ENCODE measurements around the gene CSMD2. TPM values are rescaled to one million over a fixed set of nuclear protein-coding genes. Genes with fewer than 3 reads are reported as not detected.

Gene CSMD2
- total and polyA plus RNA-seq, 2 experiments from 2014 or later: 5.3 to 16.6 TPM

DNA sequence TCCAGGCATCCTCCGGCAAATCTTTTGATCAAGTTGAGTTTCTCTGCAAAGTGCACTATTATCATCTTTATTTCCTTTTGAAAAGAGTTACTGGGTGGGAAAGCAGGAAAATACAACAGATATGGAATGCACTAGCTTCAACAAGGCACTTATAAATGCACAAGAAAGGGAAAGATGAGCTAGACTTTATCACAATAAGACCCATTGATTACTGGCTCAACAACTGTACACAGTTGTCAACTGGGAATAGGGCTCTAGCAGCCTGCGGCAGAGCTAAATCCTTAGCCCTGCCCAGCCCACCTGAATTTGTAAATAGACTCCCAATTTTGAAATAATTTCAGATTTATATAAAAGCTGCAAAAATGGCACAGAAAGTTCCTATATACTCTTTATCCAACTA, 111.4 kb downstream of the CSMD2 start:
- peaks cover 3% of the 10 kb centered on the region for H3K27me3 Mint-ChIP-seq (ENCODE audit: insufficient read depth, low read depth, poor library complexity)
- DNase-seq (ENCODE audit: low spot score): no peak
- peaks cover 9% of the 10 kb centered on the region; the same call in 1 of the 2 replicates for H3K4me1 ChIP-seq (ENCODE audit: insufficient read depth)
- peaks cover 8% of the 10 kb centered on the region; the same call in 1 of the 2 replicates for H4K20me1 ChIP-seq (replicated peaks; ENCODE audit: insufficient read depth)
- peaks cover 9% of the 10 kb centered on the region; the same call in 1 of the 3 replicates for H3K9me3 Mint-ChIP-seq
- no peak overlapping the region for H2AFZ ChIP-seq
- no peak overlapping the region for H3K27ac ChIP-seq (ENCODE audit: low read depth)
- no peak overlapping the region for H3K4me2 ChIP-seq
- H3K9me2 ChIP-seq (ENCODE audit: insufficient read depth): no peaks in the 10 kb centered on the region
- peaks cover 31% of the 10 kb centered on the region for H3K36me3 Mint-ChIP-seq (ENCODE audit: low read depth)
- ATAC-seq: no peak
- H3K4me1 Mint-ChIP-seq: peaks cover 27% of the 10 kb centered on the region
- H3K4me3 ChIP-seq: no peak overlapping the region
- H3K27me3 ChIP-seq (ENCODE audit: insufficient read depth): no peaks in the 10 kb centered on the region
- no peak overlapping the region for H3K27ac Mint-ChIP-seq
- no peak overlapping the region for H3K4me3 Mint-ChIP-seq
- H3K79me2 ChIP-seq (replicated peaks; ENCODE audit: insufficient read depth): peaks cover 11% of the 10 kb centered on the region
- no peaks in the 10 kb centered on the region for H3F3A ChIP-seq (replicated peaks; ENCODE audit: low read depth)
- TF ChIP-seq, protein P1, sequence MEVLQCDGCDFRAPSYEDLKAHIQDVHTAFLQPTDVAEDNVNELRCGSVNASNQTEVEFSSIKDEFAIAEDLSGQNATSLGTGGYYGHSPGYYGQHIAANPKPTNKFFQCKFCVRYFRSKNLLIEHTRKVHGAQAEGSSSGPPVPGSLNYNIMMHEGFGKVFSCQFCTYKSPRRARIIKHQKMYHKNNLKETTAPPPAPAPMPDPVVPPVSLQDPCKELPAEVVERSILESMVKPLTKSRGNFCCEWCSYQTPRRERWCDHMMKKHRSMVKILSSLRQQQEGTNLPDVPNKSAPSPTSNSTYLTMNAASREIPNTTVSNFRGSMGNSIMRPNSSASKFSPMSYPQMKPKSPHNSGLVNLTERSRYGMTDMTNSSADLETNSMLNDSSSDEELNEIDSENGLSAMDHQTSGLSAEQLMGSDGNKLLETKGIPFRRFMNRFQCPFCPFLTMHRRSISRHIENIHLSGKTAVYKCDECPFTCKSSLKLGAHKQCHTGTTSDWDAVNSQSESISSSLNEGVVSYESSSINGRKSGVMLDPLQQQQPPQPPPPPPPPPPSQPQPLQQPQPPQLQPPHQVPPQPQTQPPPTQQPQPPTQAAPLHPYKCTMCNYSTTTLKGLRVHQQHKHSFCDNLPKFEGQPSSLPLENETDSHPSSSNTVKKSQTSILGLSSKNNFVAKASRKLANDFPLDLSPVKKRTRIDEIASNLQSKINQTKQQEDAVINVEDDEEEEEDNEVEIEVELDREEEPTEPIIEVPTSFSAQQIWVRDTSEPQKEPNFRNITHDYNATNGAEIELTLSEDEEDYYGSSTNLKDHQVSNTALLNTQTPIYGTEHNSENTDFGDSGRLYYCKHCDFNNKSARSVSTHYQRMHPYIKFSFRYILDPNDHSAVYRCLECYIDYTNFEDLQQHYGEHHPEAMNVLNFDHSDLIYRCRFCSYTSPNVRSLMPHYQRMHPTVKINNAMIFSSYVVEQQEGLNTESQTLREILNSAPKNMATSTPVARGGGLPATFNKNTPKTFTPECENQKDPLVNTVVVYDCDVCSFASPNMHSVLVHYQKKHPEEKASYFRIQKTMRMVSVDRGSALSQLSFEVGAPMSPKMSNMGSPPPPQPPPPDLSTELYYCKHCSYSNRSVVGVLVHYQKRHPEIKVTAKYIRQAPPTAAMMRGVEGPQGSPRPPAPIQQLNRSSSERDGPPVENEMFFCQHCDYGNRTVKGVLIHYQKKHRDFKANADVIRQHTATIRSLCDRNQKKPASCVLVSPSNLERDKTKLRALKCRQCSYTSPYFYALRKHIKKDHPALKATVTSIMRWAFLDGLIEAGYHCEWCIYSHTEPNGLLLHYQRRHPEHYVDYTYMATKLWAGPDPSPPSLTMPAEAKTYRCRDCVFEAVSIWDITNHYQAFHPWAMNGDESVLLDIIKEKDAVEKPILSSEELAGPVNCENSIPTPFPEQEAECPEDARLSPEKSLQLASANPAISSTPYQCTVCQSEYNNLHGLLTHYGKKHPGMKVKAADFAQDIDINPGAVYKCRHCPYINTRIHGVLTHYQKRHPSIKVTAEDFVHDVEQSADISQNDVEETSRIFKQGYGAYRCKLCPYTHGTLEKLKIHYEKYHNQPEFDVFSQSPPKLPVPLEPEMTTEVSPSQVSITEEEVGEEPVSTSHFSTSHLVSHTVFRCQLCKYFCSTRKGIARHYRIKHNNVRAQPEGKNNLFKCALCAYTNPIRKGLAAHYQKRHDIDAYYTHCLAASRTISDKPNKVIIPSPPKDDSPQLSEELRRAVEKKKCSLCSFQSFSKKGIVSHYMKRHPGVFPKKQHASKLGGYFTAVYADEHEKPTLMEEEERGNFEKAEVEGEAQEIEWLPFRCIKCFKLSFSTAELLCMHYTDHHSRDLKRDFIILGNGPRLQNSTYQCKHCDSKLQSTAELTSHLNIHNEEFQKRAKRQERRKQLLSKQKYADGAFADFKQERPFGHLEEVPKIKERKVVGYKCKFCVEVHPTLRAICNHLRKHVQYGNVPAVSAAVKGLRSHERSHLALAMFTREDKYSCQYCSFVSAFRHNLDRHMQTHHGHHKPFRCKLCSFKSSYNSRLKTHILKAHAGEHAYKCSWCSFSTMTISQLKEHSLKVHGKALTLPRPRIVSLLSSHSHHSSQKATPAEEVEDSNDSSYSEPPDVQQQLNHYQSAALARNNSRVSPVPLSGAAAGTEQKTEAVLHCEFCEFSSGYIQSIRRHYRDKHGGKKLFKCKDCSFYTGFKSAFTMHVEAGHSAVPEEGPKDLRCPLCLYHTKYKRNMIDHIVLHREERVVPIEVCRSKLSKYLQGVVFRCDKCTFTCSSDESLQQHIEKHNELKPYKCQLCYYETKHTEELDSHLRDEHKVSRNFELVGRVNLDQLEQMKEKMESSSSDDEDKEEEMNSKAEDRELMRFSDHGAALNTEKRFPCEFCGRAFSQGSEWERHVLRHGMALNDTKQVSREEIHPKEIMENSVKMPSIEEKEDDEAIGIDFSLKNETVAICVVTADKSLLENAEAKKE (CRISPR knock-in tag; IDR thresholded peaks at IDR 0.05): no peak
- no peaks in the 10 kb centered on the region for H3K36me3 ChIP-seq (ENCODE audit: insufficient read depth)

DNA sequence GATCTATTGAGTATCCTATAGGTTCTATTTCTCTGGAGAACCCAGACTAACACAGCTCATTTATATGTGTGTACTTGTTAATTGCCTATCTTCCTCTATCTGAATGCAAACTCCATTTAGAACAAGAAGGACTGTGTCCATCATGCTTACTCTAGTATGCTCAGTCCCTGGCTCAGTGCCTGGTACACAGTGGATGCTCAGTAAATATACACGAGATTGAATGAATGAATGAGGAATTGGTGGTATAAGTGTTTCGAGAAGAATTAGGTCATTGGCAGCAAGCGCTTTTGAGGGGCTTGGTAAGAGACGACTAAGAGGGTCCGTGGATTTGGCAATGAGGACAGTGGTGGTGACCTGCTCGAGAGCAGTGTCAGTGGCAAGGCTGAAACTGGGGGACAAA, 112.5 kb downstream of the CSMD2 start:
- Histone ChIP-seq H3K36me3 (ENCODE audit: insufficient read depth) (no peaks in the 10 kb centered on the region), H2AFZ (no peak overlapping the region), H3K4me2 (no peak overlapping the region), H3K27me3 (ENCODE audit: insufficient read depth) (no peaks in the 10 kb centered on the region), H4K20me1 (replicated peaks; ENCODE audit: insufficient read depth) (peaks cover 8% of the 10 kb centered on the region; the same call in 1 of the 2 replicates), H3K4me3 (no peak overlapping the region), H3K4me1 (ENCODE audit: insufficient read depth) (peaks cover 6% of the 10 kb centered on the region; the same call in 1 of the 2 replicates), H3F3A (replicated peaks; ENCODE audit: low read depth) (no peaks in the 10 kb centered on the region), H3K27ac (ENCODE audit: low read depth) (no peak overlapping the region), H3K79me2 (replicated peaks; ENCODE audit: insufficient read depth) (peaks cover 11% of the 10 kb centered on the region), H3K9me2 (ENCODE audit: insufficient read depth) (no peaks in the 10 kb centered on the region)
- H3K27ac Mint-ChIP-seq: no peak overlapping the region
- ATAC-seq (no peak), DNase-seq (ENCODE audit: low spot score) (no peak)
- H3K27me3 Mint-ChIP-seq (ENCODE audit: insufficient read depth, low read depth, poor library complexity): peaks cover 3% of the 10 kb centered on the region
- peaks cover 31% of the 10 kb centered on the region for H3K36me3 Mint-ChIP-seq (ENCODE audit: low read depth)
- H3K4me3 Mint-ChIP-seq: no peak overlapping the region
- peaks cover 16% of the 10 kb centered on the region for H3K4me1 Mint-ChIP-seq
- peaks cover 9% of the 10 kb centered on the region; the same call in 1 of the 3 replicates for H3K9me3 Mint-ChIP-seq
- TF ChIP-seq EZH2 (IDR thresholded peaks at IDR 0.05; ENCODE audit: low read depth, unreplicated experiment): no peak
- TF ChIP-seq, protein P1 (CRISPR knock-in tag; IDR thresholded peaks at IDR 0.05): no peak
- TF ChIP-seq ZNF331 (CRISPR knock-in tag; IDR thresholded peaks at IDR 0.05; ENCODE audit: low read depth): no peak
- TF ChIP-seq STAT1 (IDR thresholded peaks at IDR 0.05; ENCODE audit: unreplicated experiment): no peak
